ENCODE measurements around the gene USP13.
"Not testable (repeated sequence)": the region's sequence is repeated elsewhere in the genome, so short reads cannot be mapped to it uniquely, and the experiment has no call there.

USP13 gene

DNA sequence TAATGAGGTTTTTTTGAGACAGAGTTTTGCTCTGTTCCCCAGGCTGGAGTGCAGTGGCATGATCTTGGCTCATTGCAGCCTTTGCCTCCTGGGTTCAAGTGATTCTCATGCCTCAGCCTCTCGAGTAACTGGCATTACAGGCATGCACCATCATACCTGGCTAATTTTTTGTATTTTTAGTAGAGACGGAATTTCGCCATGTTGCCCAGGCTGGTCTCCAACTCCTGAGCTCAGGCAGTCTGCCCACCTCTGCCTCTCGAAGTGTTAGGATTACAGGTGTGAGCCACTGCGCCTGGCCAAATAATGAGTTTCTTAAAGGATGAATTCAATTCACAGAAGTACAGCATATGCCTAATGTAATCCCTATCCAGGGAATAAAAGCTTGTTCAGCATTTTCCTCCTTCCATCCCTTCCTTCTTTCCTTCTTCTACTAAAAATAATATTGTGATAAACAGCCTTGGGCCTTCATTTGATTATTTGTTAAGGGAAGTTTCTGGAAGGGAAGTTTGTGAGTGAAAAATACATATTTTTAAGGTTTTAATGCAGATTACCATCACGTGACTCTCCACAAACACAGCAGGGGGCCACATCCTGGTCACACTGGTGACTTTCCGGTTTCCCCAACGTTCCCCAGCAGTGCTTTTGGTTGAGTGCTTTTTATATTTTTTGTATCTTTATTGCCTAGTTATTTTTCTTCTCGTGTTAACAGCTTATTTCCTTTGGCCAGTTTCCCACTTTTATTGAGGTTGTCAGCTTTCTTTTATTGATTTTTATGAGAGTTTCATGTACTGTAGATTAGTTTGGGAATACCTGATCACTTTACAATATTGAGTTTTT is 116.8 kb downstream of the USP13 start:
- DNase-seq, result peak; percentile 70
- in situ Hi-C loops (cut with MboI; ENCODE audit: low pct_unique_long_range_greater_than_20kb, low sequenced_read_pairs), result no loop called here

DNA sequence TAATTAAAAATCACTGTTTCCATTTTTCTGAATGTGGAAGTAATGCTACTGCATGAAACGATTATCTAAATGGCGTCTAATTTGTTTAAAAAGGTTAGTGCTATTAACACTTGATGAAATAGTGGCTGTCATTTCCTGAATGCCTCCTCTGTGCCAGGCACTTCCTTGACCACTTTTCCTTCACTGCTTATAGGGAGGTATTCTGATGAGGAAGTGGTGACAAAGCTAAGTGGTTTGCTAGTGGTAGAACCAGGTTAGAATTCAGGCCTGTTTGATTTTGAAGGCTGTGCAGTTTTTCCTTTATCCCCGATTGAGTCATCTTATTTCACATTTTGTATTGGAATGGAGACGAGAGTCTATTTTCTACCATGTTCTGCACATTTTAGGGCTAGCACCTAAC is 119.0 kb downstream of the USP13 start:
- in situ Hi-C loops (cut with MboI; ENCODE audit: low pct_unique_long_range_greater_than_20kb, low sequenced_read_pairs), result no loop called here
- peak; percentile 47 for DNase-seq

DNA sequence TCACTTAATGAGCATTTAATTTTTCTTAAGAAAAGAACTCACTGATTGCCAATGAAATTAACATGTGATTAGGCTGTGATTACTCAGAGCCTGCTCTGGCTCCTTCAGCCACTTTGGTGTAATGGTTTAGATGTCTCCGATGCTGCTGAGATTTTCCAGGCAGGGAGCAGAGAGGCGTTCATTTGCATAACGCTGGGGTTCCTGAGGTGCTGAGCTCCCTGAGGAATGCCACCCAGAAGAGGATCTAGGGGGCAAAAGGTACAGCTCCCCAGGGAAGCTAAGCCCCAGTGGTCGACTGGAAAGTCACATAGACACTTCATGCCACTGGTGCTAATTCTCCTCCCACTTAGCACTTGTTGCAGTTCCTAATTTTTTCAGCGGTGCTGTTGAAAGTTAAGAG is 119.5 kb downstream of the USP13 start:
- DNase-seq, result no peak
- in situ Hi-C loops (cut with MboI; ENCODE audit: low pct_unique_long_range_greater_than_20kb, low sequenced_read_pairs), result no loop called here

DNA sequence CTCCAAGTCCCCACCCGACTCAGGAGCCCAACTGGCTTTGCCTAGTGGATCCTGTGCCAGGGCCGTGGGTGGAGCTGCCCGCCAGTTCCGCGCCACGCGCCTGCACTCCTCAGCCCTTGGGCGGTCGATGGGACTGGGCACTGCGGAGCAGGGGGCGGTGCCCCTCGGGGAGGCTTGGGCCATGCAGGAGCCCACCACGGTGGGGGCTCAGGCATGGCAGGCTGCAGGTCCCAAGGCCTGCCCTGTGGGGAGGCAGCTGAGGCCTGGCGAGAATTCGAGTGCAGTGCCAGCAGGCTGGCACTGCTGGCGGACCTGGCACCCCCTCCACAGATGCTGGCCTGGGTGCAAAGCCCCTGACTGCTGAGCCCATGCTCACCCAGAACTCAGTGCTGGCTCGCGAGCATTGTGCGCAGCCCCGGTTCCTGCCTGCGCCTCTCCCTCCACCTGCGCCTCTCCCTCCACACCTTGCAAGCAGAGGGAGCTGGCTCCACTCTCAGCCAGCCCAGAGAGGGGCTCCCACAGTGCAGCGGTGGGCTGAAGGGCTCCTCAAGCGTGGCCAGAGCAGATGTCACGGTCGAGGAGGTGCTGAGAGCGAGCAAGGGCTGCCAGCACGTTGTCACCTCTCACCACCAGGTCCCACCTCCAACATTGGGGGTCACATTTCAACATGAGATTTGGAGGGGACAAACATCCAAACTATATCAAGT is 122.7 kb downstream of the USP13 start:
- in situ Hi-C loops (cut with MboI; ENCODE audit: low pct_unique_long_range_greater_than_20kb, low sequenced_read_pairs), result no loop called here
- DNase-seq, result no peak

DNA sequence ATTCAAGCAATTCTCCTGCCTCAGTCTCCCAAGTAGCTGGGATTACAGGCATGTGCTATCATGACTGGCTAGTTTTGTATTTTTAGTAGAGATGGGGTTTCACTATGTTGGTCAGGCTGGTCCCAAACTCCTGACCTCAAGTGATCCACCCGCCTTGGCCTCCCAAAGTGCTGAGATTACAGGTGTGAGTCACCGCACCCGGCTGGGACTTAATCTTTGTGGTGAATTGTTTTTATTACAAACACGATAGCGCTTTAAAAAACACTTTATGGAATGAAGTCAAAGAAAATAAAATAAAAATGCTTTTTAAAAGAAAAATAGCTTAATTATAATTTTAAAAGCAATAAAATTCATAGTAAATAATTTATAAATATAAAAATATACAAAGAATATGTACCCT is 130.0 kb downstream of the USP13 start:
- DNase-seq; in situ Hi-C loops (cut with MboI; ENCODE audit: low pct_unique_long_range_greater_than_20kb, low sequenced_read_pairs): not testable (repeated sequence)

DNA sequence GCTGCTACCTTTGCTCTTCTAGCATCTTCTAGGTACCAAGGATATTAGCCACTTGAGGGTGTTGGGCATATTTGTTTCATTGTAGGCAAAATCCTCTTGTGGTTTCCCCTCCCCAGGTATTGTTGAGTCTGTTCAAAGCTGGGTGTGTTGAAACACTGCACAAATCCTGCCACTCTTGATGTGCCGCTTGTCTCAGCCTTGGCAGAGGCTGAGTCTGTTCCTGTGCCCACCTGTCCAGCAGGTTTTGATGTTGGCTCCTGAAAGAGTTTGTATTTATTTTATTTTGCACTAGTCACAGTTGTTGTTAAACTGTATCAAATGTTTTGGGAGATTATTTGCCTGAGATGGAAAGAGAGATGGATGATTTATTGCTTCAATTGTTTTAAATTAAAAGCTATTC is 136.2 kb downstream of the USP13 start:
- DNase-seq, result no peak
- in situ Hi-C loops (cut with MboI; ENCODE audit: low pct_unique_long_range_greater_than_20kb, low sequenced_read_pairs), result no loop called here

DNA sequence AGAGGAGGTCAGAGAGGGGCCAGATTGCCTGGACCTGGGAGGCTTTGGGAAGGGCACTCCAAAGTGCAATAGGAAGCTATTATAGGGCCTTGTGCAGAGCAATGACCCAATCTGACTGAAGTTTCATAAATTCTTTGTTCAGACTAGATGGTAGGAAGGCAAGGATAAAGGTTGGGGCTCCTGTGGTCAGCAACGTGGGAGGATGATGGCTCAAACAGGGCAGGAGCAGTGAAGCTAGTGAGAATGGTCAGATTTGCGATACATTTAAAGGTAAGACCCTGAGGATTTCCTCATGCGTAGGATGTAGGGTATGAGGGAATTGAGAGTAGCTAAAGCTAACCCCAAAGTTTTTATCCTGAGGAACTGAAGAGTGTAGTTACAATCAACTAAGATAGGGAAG is 139.0 kb downstream of the USP13 start:
- in situ Hi-C loops (cut with MboI; ENCODE audit: low pct_unique_long_range_greater_than_20kb, low sequenced_read_pairs), result no loop called here
- no peak for DNase-seq

DNA sequence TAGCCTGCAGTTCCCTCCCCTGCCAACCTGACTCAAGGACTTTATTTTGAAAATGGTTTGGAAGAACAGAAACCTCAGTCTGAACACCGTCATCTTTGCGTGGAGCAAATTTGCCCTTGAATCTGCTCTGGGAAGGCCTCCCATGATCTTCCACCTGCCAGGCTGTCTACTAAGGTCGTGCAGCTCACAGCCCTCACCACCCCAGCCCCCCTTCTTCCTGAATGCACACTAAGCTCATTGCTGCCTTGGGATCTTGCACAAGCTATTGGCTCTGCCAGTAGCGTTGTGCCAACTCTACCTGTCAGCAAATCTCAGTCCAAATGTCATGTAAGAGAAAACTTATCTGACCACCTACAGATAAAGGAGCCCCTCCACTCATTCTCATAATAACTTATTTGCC is 141.5 kb downstream of the USP13 start:
- no peak for DNase-seq
- in situ Hi-C loops (cut with MboI; ENCODE audit: low pct_unique_long_range_greater_than_20kb, low sequenced_read_pairs), result no loop called here

DNA sequence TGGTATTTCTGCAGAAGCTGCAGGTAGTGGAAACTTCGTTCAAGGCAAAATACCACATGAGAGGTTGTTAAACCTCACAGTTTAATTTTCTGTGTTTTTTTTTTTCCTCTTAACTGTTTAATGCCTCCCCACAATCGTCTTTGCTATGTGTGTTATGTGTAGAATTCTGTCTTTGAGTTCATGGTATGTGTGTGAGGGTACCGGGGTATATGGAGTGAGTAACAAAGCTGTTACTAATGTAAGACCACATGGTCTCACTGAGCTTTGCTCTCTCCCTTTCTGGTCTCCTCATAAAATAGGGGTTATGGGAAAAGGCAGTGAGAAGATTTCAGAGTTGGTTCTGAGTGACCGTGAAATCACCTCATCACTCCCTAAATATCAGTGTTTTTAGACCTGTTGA is 143.6 kb downstream of the USP13 start:
- DNase-seq, result no peak
- in situ Hi-C loops (cut with MboI; ENCODE audit: low pct_unique_long_range_greater_than_20kb, low sequenced_read_pairs), result no loop called here

DNA sequence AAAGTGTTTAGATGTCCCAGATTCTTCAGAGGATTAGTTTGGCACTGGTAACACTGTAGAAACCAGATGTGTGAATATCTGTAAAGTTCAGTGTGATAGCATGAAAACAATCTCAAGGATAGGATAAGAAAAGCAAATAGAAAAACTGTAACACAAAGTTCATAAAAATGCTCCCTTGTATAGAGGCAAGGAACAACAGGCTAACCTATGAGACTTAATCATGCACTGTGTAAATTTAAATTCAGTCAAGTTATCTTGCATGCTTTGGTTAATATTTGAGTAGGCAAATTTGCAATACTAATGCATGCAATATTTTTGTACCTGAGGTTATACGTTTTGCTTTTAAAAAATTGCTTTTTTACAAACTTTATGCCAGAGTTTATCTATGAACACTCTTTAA is 144.4 kb downstream of the USP13 start:
- DNase-seq, result no peak
- in situ Hi-C loops (cut with MboI; ENCODE audit: low pct_unique_long_range_greater_than_20kb, low sequenced_read_pairs), result no loop called here

DNA sequence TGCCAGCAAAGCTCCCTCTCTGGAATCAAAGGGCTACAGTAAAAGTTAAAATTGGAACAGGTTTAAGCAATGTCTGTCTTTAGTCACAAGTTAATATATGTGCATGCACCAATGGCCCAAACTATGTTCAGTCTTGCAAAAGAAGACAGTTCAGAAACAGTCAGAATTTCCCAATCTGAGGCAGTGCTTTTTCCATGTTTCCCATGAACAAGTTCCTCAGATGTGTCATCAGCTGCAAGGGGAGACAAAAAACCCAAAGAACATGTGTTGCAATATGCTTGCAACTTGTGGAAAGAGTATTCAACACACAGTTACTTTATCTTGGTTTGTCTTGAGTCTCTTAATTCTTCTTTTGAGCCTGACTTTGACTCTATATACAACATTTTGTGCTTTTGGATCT is 148.4 kb downstream of the USP13 start:
- in situ Hi-C loops (cut with MboI; ENCODE audit: low pct_unique_long_range_greater_than_20kb, low sequenced_read_pairs), result no loop called here
- no peak for DNase-seq

DNA sequence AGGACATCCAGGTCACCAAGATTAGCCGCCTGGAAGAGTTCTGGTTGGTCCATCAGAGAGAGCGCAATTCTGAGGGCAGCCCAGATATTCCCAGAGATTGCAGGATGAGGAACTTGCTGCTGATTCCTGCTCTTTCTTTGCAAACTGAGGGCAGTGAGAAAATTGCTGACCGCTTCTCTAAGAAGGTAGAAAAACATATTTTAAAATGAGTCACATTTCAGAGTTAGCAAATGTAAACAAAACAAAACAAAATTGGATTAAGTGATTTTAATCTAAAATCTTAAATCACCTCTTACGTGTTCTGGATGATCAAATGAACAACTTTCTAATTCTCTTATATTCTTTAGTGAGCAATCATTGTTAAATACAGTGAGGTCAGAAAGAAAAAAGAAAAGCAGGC is 149.0 kb downstream of the USP13 start:
- no peak for DNase-seq
- in situ Hi-C loops (cut with MboI; ENCODE audit: low pct_unique_long_range_greater_than_20kb, low sequenced_read_pairs), result no loop called here

DNA sequence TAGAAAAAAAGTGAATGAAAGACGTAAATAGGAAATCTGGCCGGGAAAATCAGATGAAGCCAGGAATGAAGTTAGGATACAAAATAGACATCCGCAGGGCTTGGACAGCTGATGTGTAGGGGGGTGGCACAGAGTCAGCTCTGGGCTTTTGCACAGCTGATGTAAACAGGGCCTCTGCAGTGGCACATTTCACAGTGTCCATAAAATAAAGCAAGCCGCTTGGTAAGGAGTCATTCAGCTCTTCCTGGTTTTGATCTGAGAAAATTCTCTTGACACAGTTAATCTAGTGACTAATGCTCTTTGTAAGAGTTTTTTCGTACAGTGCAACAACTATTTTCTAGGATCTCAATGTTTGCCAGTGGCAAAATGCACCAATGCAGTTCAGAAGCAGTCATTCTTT is 153.3 kb downstream of the USP13 start:
- no peak for DNase-seq
- in situ Hi-C loops (cut with MboI; ENCODE audit: low pct_unique_long_range_greater_than_20kb, low sequenced_read_pairs), result no loop called here

DNA sequence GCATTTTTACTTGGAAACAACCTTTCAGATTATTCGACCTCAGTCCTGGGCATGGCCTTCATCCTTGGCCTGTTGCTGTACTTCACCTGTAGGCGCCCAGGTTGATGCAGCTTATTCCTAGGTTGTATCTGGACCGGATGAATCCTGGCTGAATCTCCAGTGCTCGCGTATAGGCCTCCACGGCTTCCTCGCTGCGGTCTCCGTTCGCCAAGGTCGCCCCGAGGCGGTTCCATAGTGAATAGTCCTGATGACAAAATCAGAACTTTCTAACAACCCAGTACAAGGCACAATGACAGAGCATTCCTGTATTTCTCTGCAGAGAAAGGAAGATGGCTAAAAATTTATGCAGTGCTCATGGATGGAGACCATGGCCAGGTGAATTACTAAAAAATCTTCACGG is 154.7 kb downstream of the USP13 start:
- no peak for DNase-seq
- in situ Hi-C loops (cut with MboI; ENCODE audit: low pct_unique_long_range_greater_than_20kb, low sequenced_read_pairs), result no loop called here

DNA sequence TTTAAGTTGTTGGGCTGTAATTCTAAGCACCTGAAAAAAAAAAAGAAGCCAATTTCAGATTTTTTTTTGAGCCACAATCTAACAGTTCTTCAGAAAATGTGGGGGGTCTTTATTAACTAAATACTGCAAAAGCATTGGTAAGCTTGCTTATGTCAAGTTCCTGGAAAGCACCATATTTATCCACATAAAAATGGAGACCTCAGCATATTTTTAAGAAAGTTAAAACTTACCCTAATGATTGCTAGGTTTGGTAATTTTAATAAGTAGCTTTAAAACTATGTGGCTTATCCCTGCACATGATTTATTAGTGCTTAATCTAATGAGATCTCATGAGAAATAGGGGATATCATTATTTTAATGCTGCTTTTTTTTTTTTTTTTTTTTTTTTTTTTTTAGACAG is 156.8 kb downstream of the USP13 start:
- in situ Hi-C loops (cut with MboI; ENCODE audit: low pct_unique_long_range_greater_than_20kb, low sequenced_read_pairs), result no loop called here
- no peak for DNase-seq

DNA sequence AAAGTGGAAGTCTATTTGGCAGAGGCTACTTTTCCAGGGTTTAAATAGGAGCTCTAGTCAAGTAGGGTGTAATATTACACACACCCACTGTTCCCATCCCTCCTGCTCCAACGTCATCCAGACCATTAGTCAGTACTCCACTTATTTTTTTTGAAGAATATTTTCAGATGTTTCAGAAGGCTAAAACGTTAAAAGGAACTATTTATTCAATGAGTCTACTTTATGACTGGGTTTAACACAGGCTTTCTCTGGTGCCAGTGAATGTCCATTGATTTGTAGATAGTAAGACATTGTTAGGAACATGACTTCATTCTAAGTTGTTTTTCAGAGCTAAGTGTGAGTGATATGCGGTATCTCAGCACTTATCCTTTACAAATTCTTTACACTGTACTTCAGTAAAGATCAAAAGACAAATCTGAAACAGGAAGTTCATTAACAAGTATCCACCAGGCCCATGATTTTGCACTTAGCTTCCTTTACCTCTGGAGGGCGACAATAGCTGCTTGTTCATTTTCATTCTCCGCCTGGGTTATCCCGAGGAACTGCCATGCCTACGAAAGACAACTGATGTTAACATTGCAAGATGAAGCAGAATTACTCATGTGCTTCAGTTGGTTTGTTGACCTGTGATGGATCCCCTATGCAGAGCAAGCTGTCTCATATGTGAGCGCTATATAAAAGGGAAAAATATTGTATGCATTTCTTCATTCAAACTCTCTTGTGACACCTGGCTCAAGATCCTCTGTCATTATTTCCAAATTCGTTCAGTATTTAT is 158.7 kb downstream of the USP13 start:
- DNase-seq, result peak; percentile 73
- in situ Hi-C loops (cut with MboI; ENCODE audit: low pct_unique_long_range_greater_than_20kb, low sequenced_read_pairs), result no loop called here

DNA sequence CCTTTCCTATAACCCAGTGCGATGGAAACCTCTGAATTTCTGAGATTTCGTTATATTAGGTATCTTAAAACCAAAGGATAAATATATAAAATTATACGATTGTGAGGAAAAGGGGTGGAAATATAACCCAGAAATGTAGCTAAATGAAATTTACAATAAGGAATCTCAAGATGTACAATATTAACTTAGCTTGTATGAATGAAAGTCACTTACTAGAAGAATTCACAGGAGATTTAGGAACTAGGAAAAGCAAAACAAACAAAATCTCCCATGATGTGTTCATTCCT is 159.2 kb downstream of the USP13 start:
- DNase-seq, result no peak
- in situ Hi-C loops (cut with MboI; ENCODE audit: low pct_unique_long_range_greater_than_20kb, low sequenced_read_pairs), result no loop called here

DNA sequence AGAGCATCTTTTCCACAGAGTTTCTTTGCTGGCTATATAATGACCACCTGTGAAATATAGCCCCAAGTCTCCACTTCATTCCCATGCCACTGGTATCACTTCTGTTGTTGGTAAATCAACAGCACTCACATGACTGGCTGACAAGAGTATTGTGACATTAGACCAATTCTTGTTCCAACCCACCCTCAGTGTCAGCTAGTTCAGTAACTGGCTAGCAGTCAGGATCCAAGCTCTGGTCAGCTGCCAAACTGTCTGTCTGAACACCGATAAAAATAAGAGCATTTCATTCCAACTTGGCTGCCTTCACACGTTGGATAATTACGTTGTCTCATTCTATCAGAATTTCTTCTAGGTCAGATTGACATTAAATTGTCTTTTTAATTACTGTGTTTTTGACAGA is 166.5 kb downstream of the USP13 start:
- in situ Hi-C loops (cut with MboI; ENCODE audit: low pct_unique_long_range_greater_than_20kb, low sequenced_read_pairs), result no loop called here
- DNase-seq, result no peak

DNA sequence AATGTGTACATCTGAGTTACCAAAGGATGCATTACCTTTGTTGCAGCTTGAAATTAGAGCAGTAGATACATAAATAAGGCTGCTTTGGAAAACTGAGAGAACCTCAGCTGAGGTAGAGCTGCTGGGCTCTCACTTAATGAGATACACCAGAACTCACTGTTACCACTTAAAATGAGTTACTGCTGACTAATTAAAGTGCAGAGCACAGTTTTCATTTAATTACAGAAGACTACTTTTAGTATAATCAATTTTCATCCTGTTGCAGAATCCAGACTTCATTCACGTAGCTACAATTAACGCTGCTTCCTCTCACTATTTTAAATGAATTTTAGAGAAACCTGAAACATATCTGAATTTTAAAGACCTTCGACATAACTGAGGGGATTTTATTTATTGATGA is 169.5 kb downstream of the USP13 start:
- in situ Hi-C loops (cut with MboI; ENCODE audit: low pct_unique_long_range_greater_than_20kb, low sequenced_read_pairs), result no loop called here
- DNase-seq, result no peak

DNA sequence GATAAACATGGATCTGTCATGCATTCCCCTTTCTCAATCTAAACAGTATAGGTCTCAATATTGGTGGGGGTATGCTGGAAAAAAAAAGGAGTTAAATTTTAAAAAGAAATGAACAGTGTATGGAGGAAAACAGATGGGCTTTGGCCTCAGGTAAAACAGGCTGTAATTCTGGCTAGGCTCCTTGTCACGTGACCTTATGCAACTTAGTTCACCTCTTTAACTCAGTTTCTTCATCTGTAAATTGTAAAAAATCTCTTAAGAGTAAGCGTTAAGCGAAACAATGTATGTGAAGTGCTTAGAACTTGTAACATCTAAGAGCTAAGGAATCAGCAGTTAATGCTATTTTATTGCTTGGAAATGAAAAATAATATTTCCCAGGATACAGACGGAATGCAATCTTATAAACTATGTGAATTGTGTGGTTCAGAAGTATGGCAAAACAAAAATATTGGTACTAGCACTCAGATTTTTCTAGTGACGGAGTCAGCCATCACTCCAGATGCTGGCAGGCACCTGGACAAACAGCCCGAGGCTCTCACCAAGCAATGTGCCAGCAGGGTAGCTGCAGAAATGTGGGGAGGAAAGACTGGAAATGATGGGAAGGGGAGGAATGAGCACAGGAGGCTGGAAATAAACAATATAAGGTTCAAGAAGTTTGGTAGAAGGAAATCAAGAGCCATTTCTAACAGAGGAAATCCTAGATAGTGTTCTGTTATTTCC is 172.8 kb downstream of the USP13 start:
- DNase-seq, result no peak
- in situ Hi-C loops (cut with MboI; ENCODE audit: low pct_unique_long_range_greater_than_20kb, low sequenced_read_pairs), result no loop called here
